Endodermal cell (in vitro differentiated cells): Measurements from ENCODE around the gene HECW1. TPM values are rescaled to one million over a fixed set of nuclear protein-coding genes. Genes with fewer than 3 reads are reported as not detected.

Source experiments
- DNase-seq: peaks from one replicate; pipeline ENCODE4 v3.0.0-alpha.2; 2017
- H3K27ac ChIP-seq: 2 replicates; pipeline ENCODE4 v1.5.1; 2013; ENCODE audit warnings: mild to moderate bottlenecking, low read depth, low read length, moderate library complexity
- H3K27me3 ChIP-seq: 2 replicates; pipeline ENCODE4 v1.6.1; 2013; ENCODE audit warnings: mild to moderate bottlenecking, low read length, moderate library complexity; ENCODE audit not compliant: insufficient read depth, control insufficient read depth, poor library complexity, severe bottlenecking
- H3K36me3 ChIP-seq: 2 replicates; pipeline ENCODE4 v1.7.0; 2013; ENCODE audit warnings: mild to moderate bottlenecking, low read length, moderate library complexity; ENCODE audit not compliant: control insufficient read depth, insufficient read depth
- H3K4me1 ChIP-seq: one replicate; pipeline ENCODE4 v1.7.0; 2013; ENCODE audit warnings: low read length; ENCODE audit not compliant: control insufficient read depth, insufficient read depth
- H3K4me3 ChIP-seq: 2 replicates; pipeline ENCODE4 v1.5.1; 2013; ENCODE audit warnings: mild to moderate bottlenecking, low read length, moderate library complexity
- H3K9ac ChIP-seq: 2 replicates; pipeline ENCODE4 v1.6.1; 2013; ENCODE audit warnings: mild to moderate bottlenecking, low read length, moderate library complexity; ENCODE audit not compliant: poor library complexity, severe bottlenecking; ENCODE audit errors: extremely low read depth
- H3K9me3 ChIP-seq: 2 replicates; pipeline ENCODE4 v1.6.1; 2013; ENCODE audit warnings: mild to moderate bottlenecking, low read length, moderate library complexity; ENCODE audit not compliant: control insufficient read depth
- H3K27ac Mint-ChIP-seq: 2 replicates; pipeline ENCODE4 v1.8.0; 2020; ENCODE audit warnings: mixed read lengths
- H3K27me3 Mint-ChIP-seq: 2 replicates; pipeline ENCODE4 v1.8.0; 2021; ENCODE audit warnings: mild to moderate bottlenecking, mixed read lengths; ENCODE audit not compliant: insufficient read depth
- H3K36me3 Mint-ChIP-seq: 2 replicates; pipeline ENCODE4 v1.8.0; 2020; ENCODE audit warnings: low read depth, mixed read lengths
- H3K4me1 Mint-ChIP-seq: 2 replicates; pipeline ENCODE4 v1.8.0; 2020; ENCODE audit warnings: mixed read lengths
- H3K4me3 Mint-ChIP-seq: 2 replicates; pipeline ENCODE4 v1.8.0; 2020; ENCODE audit warnings: mild to moderate bottlenecking, moderate library complexity, mixed read lengths
- H3K9me3 Mint-ChIP-seq: 2 replicates; pipeline ENCODE4 v1.8.0; 2020; ENCODE audit warnings: mild to moderate bottlenecking, mixed read lengths
- CTCF ChIP-seq: fragments of 200-600 bp; sonication (generic); conservative IDR thresholded peaks from 2 replicates; pipeline ENCODE4 v1.5.0; 2021; ENCODE audit warnings: antibody characterized with exemption, mild to moderate bottlenecking
- WGBS, 2 experiments: methylation state at CpG; one replicate each; pipeline versions ENCODE4 v1.1.5 to v1.1.7; 2013; ENCODE audit warnings: missing lambda C conversion rate in 2 of 2, mixed read lengths in 1 of 2; ENCODE audit not compliant: insufficient coverage in 1 of 2, insufficient read length in 1 of 2; 5-methylcytosine and 5-hydroxymethylcytosine counted together
- total RNA-seq, 2 donors: library from RNA; stranded (reverse); fragmentation: NEBNext Ultra II Directional in 1 of 2; extraction: Animal tissue kit (Norgen Biotek cat#: 25700) in 1 of 2; gene quantifications; 2 replicates in 1 of 2; 3 replicates in 1 of 2; pipeline ENCODE4 v1.2.1, GENCODE V29; 2021

HECW1 gene
- total RNA-seq, 2 donors from 2014 or later = 4.6 to 12.0 TPM

GRCh38 chr7:43394441-43395130 lies 282.1 kb downstream of the HECW1 start:
- H3K36me3 Mint-ChIP-seq = no peaks in the 10 kb centered on the region
- DNase-seq = no peak
- H3K4me1 ChIP-seq = peaks cover 3% of the 10 kb centered on the region
- H3K27me3 ChIP-seq = no peaks in the 10 kb centered on the region
- no peak for TF ChIP-seq CTCF
- no peak overlapping the region for H3K27ac Mint-ChIP-seq
- H3K4me1 Mint-ChIP-seq = peaks cover 44% of the 10 kb centered on the region
- no peak overlapping the region for H3K9ac ChIP-seq
- H3K4me3 ChIP-seq = no peak overlapping the region
- H3K9me3 ChIP-seq = no peaks in the 10 kb centered on the region
- WGBS, 2 experiments = 95 to 98% methylated on average over 6 to 7 of the region's 7 CpGs
- no peaks in the 10 kb centered on the region for H3K27me3 Mint-ChIP-seq
- H3K36me3 ChIP-seq = no peaks in the 10 kb centered on the region
- peaks cover 12% of the 10 kb centered on the region for H3K9me3 Mint-ChIP-seq
- H3K27ac ChIP-seq = no peak overlapping the region
- no peak overlapping the region for H3K4me3 Mint-ChIP-seq

GRCh38 chr7:43395351-43395750 lies 282.9 kb downstream of the HECW1 start:
- H3K4me3 ChIP-seq = no peak overlapping the region
- Mint-ChIP-seq H3K4me1 (peaks cover 37% of the 10 kb centered on the region), H3K27ac (no peak overlapping the region), H3K4me3 (no peak overlapping the region), H3K9me3 (peaks cover 15% of the 10 kb centered on the region), H3K36me3 (no peaks in the 10 kb centered on the region), H3K27me3 (no peaks in the 10 kb centered on the region)
- H3K9me3 ChIP-seq = no peaks in the 10 kb centered on the region
- H3K27ac ChIP-seq = no peak overlapping the region
- TF ChIP-seq CTCF = no peak
- no peaks in the 10 kb centered on the region for H3K27me3 ChIP-seq
- no peak for DNase-seq
- H3K9ac ChIP-seq = no peak overlapping the region
- H3K4me1 ChIP-seq = peaks cover 3% of the 10 kb centered on the region
- 87 to 88% methylated on average over 2 of the region's 2 CpGs for WGBS, 2 experiments
- no peaks in the 10 kb centered on the region for H3K36me3 ChIP-seq

- Mint-ChIP-seq H3K36me3 (no peaks in the 10 kb centered on the region), H3K9me3 (peaks cover 16% of the 10 kb centered on the region), H3K4me3 (no peak overlapping the region), H3K27me3 (no peaks in the 10 kb centered on the region), H3K4me1 (peaks cover 32% of the 10 kb centered on the region), H3K27ac (peak overlapping the region; percentile 11)
- H3K4me1 ChIP-seq = peaks cover 3% of the 10 kb centered on the region
- H3K27ac ChIP-seq = no peak overlapping the region
- no peak overlapping the region for H3K4me3 ChIP-seq
- no peak for DNase-seq
- H3K27me3 ChIP-seq = no peaks in the 10 kb centered on the region
- no peak overlapping the region for H3K9ac ChIP-seq
- no peak for TF ChIP-seq CTCF
- 69% methylated on average over 2 of the region's 2 CpGs; no CpG with 5 or more reads in 1 of the 2 experiments for WGBS, 2 experiments
- no peaks in the 10 kb centered on the region for H3K9me3 ChIP-seq
- no peaks in the 10 kb centered on the region for H3K36me3 ChIP-seq
Observed at GRCh38 chr7:43396187-43396740, 283.8 kb downstream of the HECW1 start.
